ENCODE data around the gene MND1. TPM values are rescaled to one million over a fixed set of nuclear protein-coding genes. Genes with fewer than 3 reads are reported as not detected.

The MND1 gene
- total and polyA plus RNA-seq, 2 donors (not counting 3 experiments of a cell fraction or from before 2014, with no cell fraction given), result 0.66 to 7.7 TPM

- intact Hi-C loops (cut with micrococcal nuclease), result no loop called here
- FAIRE-seq (no peak), DNase-seq (ENCODE audit: low read depth, low spot score) (no peak)
- H3K36me3 ChIP-seq (ENCODE audit: control insufficient read depth in 2 of 2, extremely low read depth in 1 of 2, insufficient read depth in 2 of 2, low read length in 2 of 2), result no peaks in the 10 kb centered on the region
- no peak overlapping the region for H3K4me3 ChIP-seq (replicated peaks in 1 of 3; ENCODE audit: insufficient read depth in 1 of 3, low read depth in 1 of 3, low read length in 3 of 3)
- H3K4me2 ChIP-seq (ENCODE audit: insufficient read depth, low read length), result no peak overlapping the region
- no peak overlapping the region for H3K9ac ChIP-seq (replicated peaks; ENCODE audit: extremely low read depth, insufficient read depth, low read length)
- no peak overlapping the region for H3K27ac ChIP-seq (ENCODE audit: insufficient read depth, low read depth, low read length)
- no peak overlapping the region for H2AFZ ChIP-seq (ENCODE audit: low read depth, low read length)
- ChIA-PET POLR2A (no interaction called here), CTCF (interaction anchor here (1.0 to 1.6 kb wide), 2 partner anchors 125 to 322 kb away, joined by 3 to 7 read pairs; no protein-coding TSS in a partner anchor)
- peaks cover 9% of the 10 kb centered on the region for H3K4me1 ChIP-seq (ENCODE audit: control insufficient read depth, extremely low read depth, insufficient read depth, low read length)
- dilution Hi-C loops (cut with MboI; ENCODE audit: extremely low pct_ligation_motif_present, low sequenced_read_pairs), result no loop called here
- H3K9me3 ChIP-seq (replicated peaks; ENCODE audit: control insufficient read depth, insufficient read depth, low read length), result no peaks in the 10 kb centered on the region
- no TSS peak for BruUV-seq (replicated peaks)
- TF ChIP-seq JUN (IDR thresholded peaks at IDR 0.05; ENCODE audit: borderline replicate concordance, insufficient read depth, insufficient read length, low read depth) (no peak), FOS (IDR thresholded peaks at IDR 0.05; ENCODE audit: borderline replicate concordance, insufficient read depth, low read length) (no peak), POLR2A (IDR thresholded peaks at IDR 0.05; ENCODE audit: low read depth, low read length) (no peak), CTCF (IDR thresholded peaks at IDR 0.05; ENCODE audit: extremely low read depth in 1 of 2, insufficient read depth in 1 of 2, low read depth in 1 of 2, low read length in 2 of 2) (no peak), EZH2 (IDR thresholded peaks at IDR 0.05; ENCODE audit: borderline replicate concordance, low read depth, low read length, severe bottlenecking) (no peak), MYC (IDR thresholded peaks at IDR 0.05; ENCODE audit: low read depth, low read length) (no peak), GATA2 (IDR thresholded peaks at IDR 0.05; ENCODE audit: insufficient read depth, insufficient read length, low read depth, low read length) (no peak), POLR2AphosphoS5 (IDR thresholded peaks at IDR 0.05; ENCODE audit: insufficient read depth, low read depth, low read length) (no peak), MAX (IDR thresholded peaks at IDR 0.05; ENCODE audit: insufficient read depth, insufficient read length) (no peak)
- no peaks in the 10 kb centered on the region for H3K9me1 ChIP-seq (replicated peaks; ENCODE audit: control insufficient read depth, extremely low read depth, insufficient read depth, low read length)
- H4K20me1 ChIP-seq (replicated peaks; ENCODE audit: control insufficient read depth, extremely low read depth, insufficient read depth, low read length), result no peaks in the 10 kb centered on the region
- no peaks in the 10 kb centered on the region for H3K27me3 ChIP-seq (ENCODE audit: control insufficient read depth in 2 of 2, insufficient read depth in 2 of 2, low read length in 2 of 2)
- no peaks in the 10 kb centered on the region for H3K79me2 ChIP-seq (ENCODE audit: control insufficient read depth, insufficient read depth, low read length)
Measured at GRCh38 chr4:153449338-153449737, 104.8 kb downstream of the MND1 start.

Data from endothelial cell of umbilical vein (primary cell).